Skeletal muscle tissue (tissue), 4 donors: Measurements from ENCODE around the gene ZBTB16. TPM values are rescaled to one million over a fixed set of nuclear protein-coding genes. Genes with fewer than 3 reads are reported as not detected.
A peak's percentile ranks its signal among the peaks of the same experiment; 100 is the strongest.

Experiments
- H3K27ac ChIP-seq: one replicate; pipeline ENCODE4 v1.7.0; 2013; ENCODE audit warnings: mild to moderate bottlenecking, low read depth, low read length, inconsistent platforms
- H3K27me3 ChIP-seq, 3 donors: one replicate each; pipeline ENCODE4 v1.7.0; 2013; ENCODE audit warnings: low read length in 3 of 3; ENCODE audit not compliant: control insufficient read depth in 3 of 3, insufficient read depth in 3 of 3
- H3K36me3 ChIP-seq, 3 donors: one replicate each; pipeline ENCODE4 v1.7.0; 2013; ENCODE audit warnings: low read length in 3 of 3; ENCODE audit not compliant: control insufficient read depth in 3 of 3, insufficient read depth in 3 of 3
- H3K4me1 ChIP-seq, 3 donors: one replicate each; pipeline ENCODE4 v1.7.0; 2013; ENCODE audit warnings: low read length in 3 of 3, mild to moderate bottlenecking in 3 of 3; ENCODE audit not compliant: control insufficient read depth in 3 of 3, insufficient read depth in 3 of 3
- H3K4me3 ChIP-seq, 3 donors: one replicate each; pipeline ENCODE4 v1.7.0; 2013; ENCODE audit warnings: low read length in 3 of 3
- H3K9ac ChIP-seq, 3 donors: one replicate each; pipeline ENCODE4 v1.7.0; 2013; ENCODE audit warnings: low read length in 3 of 3, mild to moderate bottlenecking in 3 of 3, moderate library complexity in 2 of 3, low read depth in 1 of 3
- H3K9me3 ChIP-seq, 3 donors: one replicate each; pipeline ENCODE4 v1.7.0; 2013; ENCODE audit warnings: low read length in 3 of 3; ENCODE audit not compliant: control insufficient read depth in 3 of 3
- total RNA-seq: library from RNA; depleted of rRNA; stranded (reverse); fragments of >200 nt; gene quantifications from one replicate; pipeline ENCODE4 v1.2.3, GENCODE V29; 2014
- donor health status: Osteomylitis.

Gene ZBTB16
- total RNA-seq, 1 donor from 2014 or later: 6.8 TPM

DNA sequence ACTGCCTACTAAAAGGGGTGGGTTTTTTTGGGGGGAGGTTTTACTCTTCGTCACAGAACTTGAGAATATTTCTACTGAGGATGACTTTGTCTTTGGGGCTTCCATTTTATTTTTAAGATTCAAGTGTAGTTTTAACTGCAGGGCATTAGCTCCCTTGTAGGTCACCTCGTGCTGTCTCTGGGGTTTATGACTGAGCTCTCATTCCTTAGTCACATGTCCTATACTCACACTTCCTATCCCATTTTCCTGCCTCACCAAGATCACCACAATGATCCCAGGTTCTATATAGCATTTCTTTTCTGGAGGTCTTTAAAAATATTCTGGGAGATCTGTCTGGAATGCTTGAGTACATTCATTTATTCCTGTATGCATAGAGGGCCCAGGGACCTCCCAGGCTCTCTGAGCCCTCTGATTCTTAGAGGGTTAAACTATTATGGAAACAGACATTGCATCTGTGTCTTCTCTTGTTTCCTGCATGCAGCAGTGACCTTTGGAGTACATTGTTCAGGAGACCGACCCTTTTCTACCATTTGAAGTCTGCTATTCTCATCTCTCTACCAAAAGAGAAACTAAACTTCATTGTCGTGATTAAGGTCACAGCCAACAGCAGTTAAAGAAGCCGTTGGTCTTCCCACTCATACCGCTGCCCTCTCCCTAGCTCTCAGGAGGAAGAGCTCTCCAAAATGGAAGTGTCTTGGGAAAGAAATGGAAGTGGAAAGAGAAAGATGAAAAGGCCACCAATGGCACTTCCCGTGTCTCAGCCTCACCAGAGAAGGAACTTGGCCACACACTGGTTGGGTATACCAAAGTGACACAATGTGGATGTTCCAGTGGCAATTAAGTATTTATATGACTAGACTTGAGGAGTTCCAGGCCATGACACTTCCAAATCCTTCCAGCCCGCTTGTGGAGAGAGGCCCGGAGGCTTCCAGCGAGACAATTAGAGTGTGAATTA, 77.5 kb downstream of the ZBTB16 start:
- peaks cover 93 to 97% (median 97%) of the 10 kb centered on the region in 3 donors for H3K4me1 ChIP-seq
- peak overlapping the region in 2 of 3 donors; percentile 39 to 46 for H3K4me3 ChIP-seq
- H3K9me3 ChIP-seq: no peaks in the 10 kb centered on the region
- H3K27me3 ChIP-seq: no peaks in the 10 kb centered on the region
- H3K9ac ChIP-seq: peak overlapping the region in 2 of 3 donors; percentile 16 to 17
- H3K27ac ChIP-seq: peak overlapping the region; percentile 84
- peaks cover 0 to 3% (median 0%) of the 10 kb centered on the region in 3 donors for H3K36me3 ChIP-seq

DNA sequence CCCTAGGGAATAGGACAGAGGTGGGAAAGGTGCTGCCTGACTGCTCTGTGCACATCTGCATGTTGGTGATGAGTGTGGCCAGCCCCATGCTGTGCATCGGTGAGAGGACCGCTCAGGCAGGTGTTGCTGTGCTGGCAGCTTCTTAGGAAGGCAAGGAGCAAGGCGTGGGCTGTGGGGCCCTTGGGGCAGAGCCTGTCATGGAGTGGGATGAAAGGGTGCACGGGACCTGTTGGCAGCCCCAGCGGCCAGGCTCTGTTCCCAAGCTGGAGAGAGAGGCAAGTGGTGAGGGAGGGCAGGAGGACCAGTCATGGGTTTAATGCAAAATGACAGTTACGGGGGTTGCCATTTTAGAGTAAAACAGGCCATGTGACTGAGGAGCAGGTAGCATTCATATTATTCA, 78.3 kb downstream of the ZBTB16 start:
- peaks cover 90 to 97% (median 95%) of the 10 kb centered on the region in 3 donors for H3K4me1 ChIP-seq
- H3K9ac ChIP-seq: peak overlapping the region in 1 of 3 donors; percentile 46
- no peaks in the 10 kb centered on the region for H3K27me3 ChIP-seq
- peaks cover 0 to 3% (median 0%) of the 10 kb centered on the region in 3 donors for H3K36me3 ChIP-seq
- H3K9me3 ChIP-seq: no peaks in the 10 kb centered on the region
- H3K27ac ChIP-seq: peak overlapping the region; percentile 84
- H3K4me3 ChIP-seq: peak overlapping the region in 2 of 3 donors; percentile 15 to 42

DNA sequence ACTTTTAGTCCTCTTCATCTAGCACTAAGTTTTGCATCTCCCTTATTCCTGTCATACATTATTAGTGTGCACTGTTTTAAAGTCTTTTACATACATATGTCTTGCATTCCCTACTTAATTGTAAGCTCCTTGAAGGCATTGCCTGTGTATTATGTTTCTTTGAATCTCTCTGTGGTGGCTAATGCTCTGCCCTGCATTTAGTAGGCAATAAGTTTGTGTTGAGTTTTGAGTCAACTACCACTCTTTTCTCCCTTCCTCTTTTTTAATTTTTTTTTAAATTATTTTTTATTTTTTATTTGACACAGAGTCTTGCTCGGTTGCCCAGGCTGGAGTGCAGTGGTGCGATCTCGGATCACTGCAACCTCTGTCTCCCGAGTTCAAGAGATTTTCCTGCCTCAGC, 78.9 kb downstream of the ZBTB16 start:
- H3K9me3 ChIP-seq: no peaks in the 10 kb centered on the region
- H3K36me3 ChIP-seq: peaks cover 0 to 3% (median 0%) of the 10 kb centered on the region in 3 donors
- peak overlapping the region; percentile 84 for H3K27ac ChIP-seq
- H3K4me1 ChIP-seq: peaks cover 90 to 97% (median 95%) of the 10 kb centered on the region in 3 donors
- peak overlapping the region in 1 of 3 donors; percentile 46 for H3K9ac ChIP-seq
- H3K27me3 ChIP-seq: no peaks in the 10 kb centered on the region
- H3K4me3 ChIP-seq: no peak overlapping the region

DNA sequence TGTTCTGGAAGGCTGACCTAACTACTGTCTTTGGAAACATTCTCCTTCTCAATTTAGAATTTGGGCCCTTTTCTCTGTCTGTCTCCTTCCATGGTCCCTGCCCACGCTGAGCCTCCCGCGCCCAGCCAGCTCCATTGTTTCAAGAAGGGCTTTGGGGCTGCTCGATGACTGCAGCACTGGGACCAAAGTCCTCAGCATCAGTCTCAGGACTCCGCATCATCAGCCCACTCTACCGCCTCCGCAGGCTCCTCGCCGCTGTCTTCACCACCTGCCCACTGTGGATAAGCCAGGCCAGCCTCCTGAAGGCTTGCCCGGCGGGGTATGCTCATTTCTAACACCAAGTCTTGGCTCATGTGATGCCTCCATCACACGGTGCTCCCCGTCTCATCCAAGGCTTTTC, 81.3 kb downstream of the ZBTB16 start:
- Histone ChIP-seq H3K27ac (no peak overlapping the region), H3K4me3 (no peak overlapping the region), H3K9me3 (no peaks in the 10 kb centered on the region), H3K27me3 (no peaks in the 10 kb centered on the region), H3K9ac (no peak overlapping the region), H3K36me3 (peaks cover 0 to 3% (median 0%) of the 10 kb centered on the region in 3 donors), H3K4me1 (peaks cover 84 to 92% (median 88%) of the 10 kb centered on the region in 3 donors)

DNA sequence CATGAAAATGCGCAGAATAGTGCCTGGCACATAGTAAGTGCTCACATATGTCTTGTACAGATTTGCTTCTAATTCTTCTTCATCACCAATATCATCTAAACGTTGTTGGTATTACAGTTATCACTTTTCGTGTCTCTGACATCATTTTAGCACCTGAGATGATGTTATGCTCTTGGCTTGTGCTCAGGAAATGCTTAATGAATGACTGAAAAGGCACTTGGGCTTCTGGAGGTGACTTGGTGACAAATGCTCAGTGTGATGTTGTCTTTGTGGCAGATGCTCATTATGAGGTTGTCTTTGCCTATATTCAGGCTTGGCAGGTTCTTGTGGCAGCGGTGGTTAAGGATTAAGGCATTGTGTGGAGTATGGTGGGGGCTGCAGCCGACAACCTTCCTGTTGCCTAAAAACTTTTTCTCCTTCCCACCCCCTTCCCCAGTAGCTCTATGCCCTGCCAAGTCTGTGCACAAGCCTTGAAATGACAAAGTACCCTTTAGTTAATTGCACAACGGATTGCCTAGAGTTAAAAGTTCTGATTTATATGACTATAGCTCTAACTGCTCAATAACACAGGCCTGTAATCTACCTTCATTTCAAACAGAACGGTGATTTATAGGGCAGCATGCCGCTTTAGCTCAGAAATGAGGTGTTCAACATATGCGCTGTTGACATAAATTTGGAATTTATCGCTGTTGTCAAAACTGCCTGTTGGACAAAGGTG, 82.5 kb downstream of the ZBTB16 start:
- no peak overlapping the region for H3K27ac ChIP-seq
- no peaks in the 10 kb centered on the region for H3K9me3 ChIP-seq
- no peaks in the 10 kb centered on the region for H3K27me3 ChIP-seq
- H3K4me3 ChIP-seq: no peak overlapping the region
- peaks cover 0 to 3% (median 0%) of the 10 kb centered on the region in 3 donors for H3K36me3 ChIP-seq
- H3K9ac ChIP-seq: peak overlapping the region in 1 of 3 donors; percentile 3
- peaks cover 77 to 92% (median 88%) of the 10 kb centered on the region in 3 donors for H3K4me1 ChIP-seq

- Histone ChIP-seq H3K9me3 (no peaks in the 10 kb centered on the region), H3K9ac (no peak overlapping the region), H3K27me3 (no peaks in the 10 kb centered on the region), H3K36me3 (peaks cover 0 to 1% (median 0%) of the 10 kb centered on the region in 3 donors), H3K27ac (no peak overlapping the region), H3K4me1 (peaks cover 77 to 92% (median 88%) of the 10 kb centered on the region in 3 donors), H3K4me3 (no peak overlapping the region)
Measured at GRCh38 chr11:114142707-114143106, 83.2 kb downstream of the ZBTB16 start.

GRCh38 chr11:114145166-114145775, 85.8 kb downstream of the ZBTB16 start:
- Histone ChIP-seq H3K27me3 (no peaks in the 10 kb centered on the region), H3K9me3 (no peaks in the 10 kb centered on the region), H3K4me3 (no peak overlapping the region), H3K27ac (peak overlapping the region; percentile 3), H3K4me1 (peaks cover 72 to 92% (median 87%) of the 10 kb centered on the region in 3 donors), H3K36me3 (no peaks in the 10 kb centered on the region), H3K9ac (no peak overlapping the region)

GRCh38 chr11:114147375-114148012, 88.0 kb downstream of the ZBTB16 start:
- Histone ChIP-seq H3K4me1 (peaks cover 65 to 93% (median 87%) of the 10 kb centered on the region in 3 donors), H3K9me3 (no peaks in the 10 kb centered on the region), H3K27me3 (no peaks in the 10 kb centered on the region), H3K9ac (peak overlapping the region in 2 of 3 donors; percentile 30 to 34), H3K36me3 (no peaks in the 10 kb centered on the region), H3K4me3 (no peak overlapping the region), H3K27ac (peak overlapping the region; percentile 61)

DNA sequence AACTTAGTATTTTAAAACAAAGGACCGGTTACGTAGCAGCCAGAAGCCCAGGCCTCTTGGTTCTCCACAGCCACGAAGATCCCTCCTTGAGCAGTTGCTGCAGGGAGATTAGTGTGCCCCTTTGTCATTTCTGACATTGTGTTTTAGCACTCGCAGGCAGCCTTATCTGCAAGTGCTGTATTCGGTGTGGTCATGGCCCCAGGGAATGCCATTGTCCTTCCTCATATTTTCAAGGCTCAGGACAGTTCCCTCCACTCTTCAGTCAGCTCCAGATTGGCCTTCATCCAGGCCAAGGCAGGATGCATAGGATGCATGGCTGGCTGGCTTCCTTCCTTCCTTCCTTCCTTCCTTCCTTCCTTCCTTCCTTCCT, 88.5 kb downstream of the ZBTB16 start:
- Histone ChIP-seq H3K4me1 (peaks cover 65 to 94% (median 87%) of the 10 kb centered on the region in 3 donors), H3K27me3 (no peaks in the 10 kb centered on the region), H3K36me3 (no peaks in the 10 kb centered on the region), H3K9me3 (no peaks in the 10 kb centered on the region), H3K9ac (peak overlapping the region in 1 of 3 donors; percentile 34), H3K27ac (peak overlapping the region; percentile 61), H3K4me3 (no peak overlapping the region)
